GM18517 (cell line): ENCODE results near the gene PAX4.
"Not testable (repeated sequence)": the region's sequence is repeated elsewhere in the genome, so short reads cannot be mapped to it uniquely, and the experiment has no call there.

Source experiments
- ATAC-seq: cut with Tn5 transposase; IDR thresholded peaks from one replicate; pipeline ENCODE4 v1.9.1; 2021; ENCODE audit warnings: mild to moderate bottlenecking, moderate library complexity; ENCODE audit not compliant: unreplicated experiment

The PAX4 gene

DNA sequence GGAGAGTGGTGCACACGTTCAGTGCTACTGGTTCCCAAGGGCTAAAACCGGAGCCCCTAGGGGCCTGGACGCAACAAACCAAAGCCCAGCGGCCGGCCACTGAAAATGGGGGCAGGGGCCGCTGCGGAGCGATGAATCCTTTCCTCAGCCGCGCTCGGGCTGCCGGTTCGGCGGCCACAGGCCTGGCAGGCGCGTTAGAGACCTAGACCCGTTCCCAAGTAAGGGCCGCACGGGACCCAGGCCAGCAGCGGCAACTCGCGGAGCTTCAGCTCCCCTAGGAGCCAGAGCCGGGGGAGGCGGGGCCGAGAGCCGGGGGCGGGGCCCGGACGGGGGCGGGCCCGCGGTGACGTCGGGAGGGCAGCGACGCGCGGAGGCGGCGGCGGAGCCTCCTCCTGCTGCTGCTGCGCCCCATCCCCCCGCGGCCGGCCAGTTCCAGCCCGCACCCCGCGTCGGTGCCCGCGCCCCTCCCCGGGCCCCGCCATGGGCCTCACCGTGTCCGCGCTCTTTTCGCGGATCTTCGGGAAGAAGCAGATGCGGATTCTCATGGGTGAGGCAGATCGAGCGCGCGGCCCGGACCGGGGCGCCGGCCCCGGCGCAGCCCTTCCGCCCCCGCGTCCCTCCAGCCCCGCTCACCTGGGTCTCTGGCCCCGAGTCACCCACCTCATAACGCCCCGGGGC is 29.8 kb downstream of the PAX4 start, which contains the start of gene ARF5:
Gene ARF5 (plus strand): TSS at position 393 of the 678 bp plus-strand sequence. CDS start 88 bp downstream, at position 481.
- peak; percentile 61 for ATAC-seq

DNA sequence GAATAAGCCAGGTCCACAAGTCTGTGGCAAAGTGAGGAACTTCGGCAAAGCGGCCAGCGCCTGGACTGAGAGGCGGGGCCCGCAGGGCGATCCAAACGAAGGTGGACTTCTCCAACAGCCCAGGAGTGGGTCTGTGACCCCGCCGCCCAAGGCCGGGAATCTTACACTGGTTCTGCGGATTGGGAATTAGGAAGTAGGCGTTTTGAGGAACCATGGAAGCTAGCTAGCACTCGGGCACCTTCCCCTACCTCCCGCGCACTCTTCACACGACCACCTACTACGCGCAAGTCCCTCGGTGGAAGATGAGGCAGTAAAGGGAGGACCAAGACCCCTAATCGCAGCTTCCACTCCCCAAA is 30.3 kb downstream of the PAX4 start:
- no peak for ATAC-seq

DNA sequence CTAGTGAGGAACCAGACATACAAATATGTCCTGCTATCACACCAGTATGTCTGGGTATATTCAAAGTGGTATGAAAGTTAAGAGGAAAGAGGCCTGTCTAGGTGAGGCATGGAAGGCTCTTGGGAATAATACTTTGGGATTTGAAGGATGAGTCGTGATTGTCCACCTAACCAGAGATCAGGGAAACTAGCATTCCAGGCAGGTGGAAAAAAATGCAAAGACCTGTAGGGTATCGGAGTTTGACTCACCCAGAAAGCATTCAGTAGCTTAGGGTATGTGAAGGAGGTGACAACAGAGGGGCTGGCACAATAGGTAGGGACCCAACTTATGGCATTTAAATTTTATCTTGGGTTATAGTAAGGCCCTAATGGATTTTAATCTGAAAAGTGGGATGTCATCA is 31.6 kb downstream of the PAX4 start:
- ATAC-seq: no peak

DNA sequence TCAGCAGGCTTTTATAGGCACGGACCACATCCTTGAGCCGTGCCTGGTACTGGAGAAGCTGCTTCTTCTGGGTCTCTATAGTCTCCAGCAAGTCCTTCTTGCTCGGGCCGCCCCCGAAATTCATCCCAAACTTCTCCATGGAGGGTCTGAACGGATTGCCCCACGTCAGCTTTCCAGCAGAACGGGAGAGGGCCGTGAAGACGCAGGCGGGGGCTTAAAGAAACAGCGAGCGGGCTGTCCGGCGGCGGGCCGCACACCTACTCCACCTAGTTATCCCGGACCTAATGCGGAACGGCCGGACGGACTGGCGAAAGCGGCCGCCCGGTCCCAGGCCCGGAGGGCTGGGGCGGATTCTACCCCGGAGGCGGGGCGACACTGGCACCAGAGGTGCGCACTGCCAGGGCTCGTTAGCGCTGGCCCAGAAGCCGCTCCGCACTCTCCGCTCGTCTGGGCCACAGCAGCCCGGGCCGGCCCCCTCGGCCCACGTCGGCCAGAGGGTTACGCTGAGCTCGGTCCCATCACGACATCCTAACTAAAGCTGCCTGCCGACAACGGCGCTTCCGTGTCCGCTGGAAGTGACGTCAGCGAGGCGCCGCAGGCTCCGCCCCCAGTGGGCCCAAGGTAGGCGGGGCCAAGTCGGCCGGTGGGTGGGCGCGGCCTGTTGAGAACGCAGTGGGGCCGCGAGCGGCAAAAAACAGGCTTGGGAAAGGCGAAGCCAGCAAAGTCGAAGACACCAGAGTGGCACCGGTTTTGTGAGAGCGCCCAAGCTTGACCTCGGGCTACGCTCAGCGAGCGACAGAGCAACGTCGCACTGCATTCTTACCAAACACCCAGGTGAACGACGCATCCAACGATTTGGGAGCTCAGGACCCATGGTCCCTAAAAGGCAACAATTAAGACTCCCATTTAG is 32.6 kb downstream of the PAX4 start, which contains the start of gene GCC1:
Gene GCC1 (minus strand): TSS at position 553 of the 910 bp plus-strand sequence. CDS start 414 bp downstream, at position 139.
- peak; percentile 80 for ATAC-seq

DNA sequence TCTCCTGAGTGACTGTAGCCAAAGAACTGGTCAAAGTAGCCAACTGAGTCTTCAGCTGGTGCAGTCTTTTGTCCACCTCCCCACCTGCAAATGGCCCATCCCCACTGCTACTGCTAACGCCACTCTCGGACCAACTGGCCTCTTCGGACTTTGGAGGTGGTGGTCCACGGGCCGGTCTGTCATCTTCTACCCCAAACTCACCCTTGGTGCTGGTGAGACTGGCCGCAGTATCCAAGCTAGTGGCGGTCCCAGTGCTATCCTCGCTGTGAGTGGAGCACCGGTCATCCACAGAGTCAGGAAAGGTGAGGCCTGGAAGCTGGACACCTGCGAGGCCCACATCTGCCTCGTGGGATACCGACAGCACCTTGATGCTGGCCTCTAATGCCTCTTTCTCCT is 33.3 kb downstream of the PAX4 start:
- ATAC-seq: no peak

DNA sequence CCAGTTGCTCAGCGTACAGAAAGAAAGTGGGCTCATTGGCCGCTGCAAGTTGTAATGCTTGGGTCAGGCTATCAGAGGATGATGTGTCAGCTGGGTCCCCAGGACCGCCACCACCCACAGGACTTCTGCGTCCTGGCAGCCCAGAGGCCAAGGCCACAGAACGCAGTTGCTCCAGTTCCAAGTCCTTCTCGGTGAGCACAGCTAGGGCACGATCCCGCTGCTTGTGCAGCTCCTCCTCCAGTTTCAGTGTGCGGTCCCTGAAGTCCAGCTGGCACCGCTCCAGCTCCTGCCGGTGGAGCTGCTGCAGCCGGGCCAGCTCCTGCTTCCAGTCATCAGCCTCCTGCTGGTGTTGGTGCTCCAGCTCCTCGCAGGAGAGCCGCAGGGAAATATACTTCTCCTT is 35.6 kb downstream of the PAX4 start:
- no peak for ATAC-seq

DNA sequence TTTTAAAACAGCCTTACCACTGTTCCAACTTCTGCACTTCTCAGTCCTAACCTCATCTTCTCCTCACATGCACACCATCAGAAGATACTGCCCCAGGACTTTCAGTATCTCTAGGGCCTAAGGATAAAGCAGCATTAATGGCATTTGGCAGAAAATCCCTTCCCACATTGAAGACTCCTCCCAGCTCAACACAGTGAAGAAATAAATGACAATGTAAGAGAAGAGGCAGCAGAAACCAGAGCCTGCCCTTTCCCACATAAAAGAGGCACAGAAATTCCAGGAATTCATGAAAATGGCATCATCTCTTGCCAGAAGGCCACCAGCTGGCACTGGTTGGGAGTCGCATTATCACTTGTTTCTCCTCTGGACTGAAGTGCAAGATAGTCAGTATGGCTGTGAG is 36.2 kb downstream of the PAX4 start:
- ATAC-seq: no peak

DNA sequence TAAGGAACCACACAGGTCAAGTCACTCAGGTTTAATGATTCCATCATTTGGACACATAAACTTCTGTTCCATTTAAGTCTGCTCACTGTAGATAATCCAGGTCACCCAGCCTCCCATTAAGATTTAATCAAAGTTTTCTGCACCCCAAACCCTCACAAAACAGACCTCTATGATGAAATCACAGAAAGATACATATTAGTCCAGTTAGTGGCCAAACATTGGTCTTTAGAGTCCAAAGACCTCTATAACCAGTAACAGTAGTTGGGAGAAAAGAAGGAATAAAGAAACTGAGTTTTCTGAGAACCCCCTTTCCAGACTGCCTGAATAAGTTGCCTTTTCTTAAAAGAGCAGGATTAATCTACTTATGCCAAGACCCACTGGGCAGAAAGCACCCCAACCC is 37.3 kb downstream of the PAX4 start:
- no peak for ATAC-seq

DNA sequence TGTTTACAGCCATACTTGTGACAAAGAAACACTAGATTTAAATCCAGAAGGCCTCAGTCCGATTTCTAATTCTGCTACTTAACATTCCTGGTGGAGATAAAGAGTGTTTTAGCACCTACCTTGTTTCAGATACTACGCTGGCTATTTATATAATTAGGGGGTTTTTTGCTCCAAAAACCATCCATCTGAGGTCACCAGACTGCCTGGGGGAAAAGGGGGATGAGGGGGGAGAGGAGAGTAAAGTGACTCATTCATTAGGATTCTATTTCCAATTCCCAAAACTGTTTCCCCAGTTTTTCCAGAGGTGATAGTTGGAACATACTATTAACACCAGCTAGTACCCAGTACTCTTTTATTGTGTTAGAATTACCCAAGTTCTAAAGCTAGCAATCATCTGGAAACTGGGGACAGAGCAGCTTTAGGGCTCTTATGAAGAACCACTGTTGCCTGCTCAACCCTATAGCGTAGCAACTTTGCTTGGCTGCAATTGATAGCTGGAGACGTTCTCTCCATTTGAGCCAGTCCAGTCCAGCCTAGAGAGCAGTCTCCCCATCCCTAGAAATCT is 39.1 kb downstream of the PAX4 start:
- no peak for ATAC-seq

DNA sequence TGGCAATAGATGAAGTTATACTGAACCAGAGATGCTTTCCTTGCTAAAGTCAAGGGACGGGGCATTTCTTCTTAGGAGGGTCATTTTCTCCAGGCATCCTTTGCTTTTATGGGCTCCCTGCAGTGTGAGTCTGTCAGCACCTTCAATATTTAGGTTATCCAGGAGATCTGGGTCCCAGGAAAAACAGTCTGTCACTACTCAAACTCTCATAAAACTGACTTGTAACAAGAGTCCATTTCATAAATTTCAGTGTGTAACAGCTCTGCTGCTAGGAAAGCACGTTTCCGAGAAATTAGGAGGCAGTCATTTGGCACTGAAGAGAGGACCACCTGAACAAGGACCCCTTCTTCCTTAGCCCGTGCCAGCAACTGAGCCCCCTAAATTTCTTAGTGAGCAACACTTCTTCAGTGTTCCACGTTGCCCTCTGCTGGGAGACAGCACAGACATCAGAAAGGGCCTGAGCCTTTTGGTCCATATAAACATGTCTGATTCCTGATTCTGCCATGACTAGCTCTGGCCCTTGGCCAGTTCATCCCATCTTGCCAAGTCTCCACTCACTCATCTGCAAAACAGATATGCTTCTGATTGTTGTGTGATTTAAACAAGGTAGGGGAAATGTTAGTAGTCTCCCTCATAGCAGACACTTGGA is 39.8 kb downstream of the PAX4 start:
- ATAC-seq: no peak

DNA sequence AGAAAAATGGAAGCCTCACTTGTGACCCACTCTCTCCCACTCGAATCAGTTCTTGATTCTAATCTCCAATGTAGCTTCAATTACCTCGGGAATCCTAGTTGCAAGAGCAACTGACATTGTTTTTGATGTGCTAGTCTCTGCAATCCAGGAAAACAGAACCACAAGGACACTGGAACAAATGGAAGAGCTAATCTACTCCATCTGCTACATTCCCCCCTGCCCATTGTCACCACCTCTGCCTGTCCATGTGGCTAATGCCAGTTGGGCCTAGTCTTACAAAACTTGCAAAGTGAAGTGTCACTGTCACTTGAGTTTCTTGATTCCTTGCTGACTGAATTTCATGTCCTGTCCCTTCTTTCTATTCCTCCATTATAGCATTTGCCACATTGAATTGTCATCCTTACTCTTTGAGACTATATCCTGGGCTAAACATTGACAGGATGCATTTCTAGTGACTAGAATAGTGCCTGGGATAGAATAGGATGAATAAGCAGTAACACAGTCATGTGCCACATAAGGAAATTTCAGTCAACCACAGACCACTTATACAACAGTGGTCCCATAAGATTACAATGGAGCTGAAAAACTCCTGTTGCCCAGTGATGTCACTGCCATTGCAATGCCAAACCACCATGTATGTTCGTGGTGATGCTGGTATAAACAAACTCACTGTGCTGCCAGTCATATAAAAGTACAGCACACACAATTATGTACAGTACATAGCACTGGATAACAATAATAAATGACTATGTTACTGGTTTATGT is 46.0 kb downstream of the PAX4 start:
- no peak for ATAC-seq

DNA sequence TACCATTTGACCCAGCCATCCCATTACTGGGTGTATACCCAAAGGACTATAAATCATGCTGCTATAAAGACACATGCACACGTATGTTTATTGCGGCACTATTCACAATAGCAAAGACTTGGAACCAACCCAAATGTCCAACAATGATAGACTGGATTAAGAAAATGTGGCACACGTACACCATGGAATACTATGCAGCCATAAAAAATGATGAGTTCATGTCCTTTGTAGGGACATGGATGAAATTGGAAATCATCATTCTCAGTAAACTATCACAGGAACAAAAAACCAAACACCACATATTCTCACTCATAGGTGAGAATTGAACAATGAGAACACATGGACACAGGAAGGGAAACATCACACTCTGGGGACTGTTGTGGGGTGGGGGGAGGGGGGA is 49.9 kb downstream of the PAX4 start:
- ATAC-seq: not testable (repeated sequence)

DNA sequence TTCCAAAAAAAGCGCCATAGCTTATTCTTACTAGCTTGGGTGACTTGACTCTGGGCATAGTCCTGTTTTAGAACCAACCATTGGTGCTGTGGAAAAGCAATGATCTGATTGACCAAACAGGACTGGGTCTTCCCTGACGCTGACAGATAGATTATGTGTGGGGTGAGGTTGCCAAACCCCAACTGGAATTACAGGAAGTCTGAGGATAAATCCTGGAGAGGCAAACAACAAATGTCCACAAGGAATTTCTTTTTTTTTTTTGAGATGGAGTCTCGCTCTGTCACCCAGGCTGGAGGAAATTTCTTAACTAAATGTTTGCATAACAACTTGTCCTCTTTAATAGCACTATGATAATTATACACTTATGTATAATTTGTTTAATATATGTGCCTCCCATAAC is 51.7 kb downstream of the PAX4 start:
- ATAC-seq: no peak
